ENCODE results near the gene TMEM184B.

The TMEM184B gene

GRCh38 chr22:38291201-38291777 lies 18.5 kb upstream of the TMEM184B start:
- no peak overlapping the region for H3K4me3 ChIP-seq (replicated peaks; ENCODE audit: low read depth, low read length)
- no peak for TF ChIP-seq CTCF (IDR thresholded peaks at IDR 0.05; ENCODE audit: low read depth, low read length, missing control alignments)
- no peak for DNase-seq (ENCODE audit: extremely low read depth, low read depth)

- H3K4me3 ChIP-seq (replicated peaks; ENCODE audit: low read depth, low read length), result no peak overlapping the region
- TF ChIP-seq CTCF (IDR thresholded peaks at IDR 0.05; ENCODE audit: low read depth, low read length, missing control alignments), result no peak
- DNase-seq (ENCODE audit: extremely low read depth, low read depth), result no peak
These were observed 17.5 kb upstream of the TMEM184B start for GRCh38 chr22:38290347-38290746.

GRCh38 chr22:38289583-38290082 lies 16.8 kb upstream of the TMEM184B start:
- TF ChIP-seq CTCF (IDR thresholded peaks at IDR 0.05; ENCODE audit: low read depth, low read length, missing control alignments), result no peak
- H3K4me3 ChIP-seq (replicated peaks; ENCODE audit: low read depth, low read length), result no peak overlapping the region
- no peak for DNase-seq (ENCODE audit: extremely low read depth, low read depth)

GRCh38 chr22:38286915-38287669 lies 14.3 kb upstream of the TMEM184B start:
- no peak for TF ChIP-seq CTCF (IDR thresholded peaks at IDR 0.05; ENCODE audit: low read depth, low read length, missing control alignments)
- no peak for DNase-seq (ENCODE audit: extremely low read depth, low read depth)
- no peak overlapping the region for H3K4me3 ChIP-seq (replicated peaks; ENCODE audit: low read depth, low read length)

- no peak for TF ChIP-seq CTCF (IDR thresholded peaks at IDR 0.05; ENCODE audit: low read depth, low read length, missing control alignments)
- DNase-seq (ENCODE audit: extremely low read depth, low read depth), result no peak
- H3K4me3 ChIP-seq (replicated peaks; ENCODE audit: low read depth, low read length), result no peak overlapping the region
These were observed 12.2 kb upstream of the TMEM184B start for GRCh38 chr22:38285018-38285417.

- H3K4me3 ChIP-seq (replicated peaks; ENCODE audit: low read depth, low read length), result no peak overlapping the region
- DNase-seq (ENCODE audit: extremely low read depth, low read depth), result peak; percentile 46
- TF ChIP-seq CTCF (IDR thresholded peaks at IDR 0.05; ENCODE audit: low read depth, low read length, missing control alignments), result no peak
These were observed 11.2 kb upstream of the TMEM184B start for GRCh38 chr22:38284042-38284402.
